Omental fat pad (tissue), 4 donors: ENCODE results near the gene TCEANC. TPM values are rescaled to one million over a fixed set of nuclear protein-coding genes. Genes with fewer than 3 reads are reported as not detected.

Source experiments
- ATAC-seq: fragments of 150-250 bp; one replicate; pipeline ENCODE4 v1.9.1; 2016; ENCODE audit warnings: mild to moderate bottlenecking, moderate library complexity; ENCODE audit not compliant: low FRiP score
- DNase-seq: peaks from one replicate; pipeline ENCODE4 v3.0.0-alpha.2; 2019; ENCODE audit warnings: low spot score
- CTCF ChIP-seq, 3 donors: fragments of 450-650 bp; IDR thresholded peaks; one replicate each; pipeline ENCODE4 v1.5.1; 2016 to 2017; ENCODE audit warnings: antibody characterized with exemption in 3 of 3, mild to moderate bottlenecking in 3 of 3, moderate library complexity in 2 of 3
- total RNA-seq, 4 donors: library from RNA; depleted of rRNA; stranded (reverse); fragments of >200 nt; gene quantifications; one replicate each; pipeline ENCODE4 v1.1.0, GENCODE V29; 2016

TCEANC gene
- total RNA-seq, 4 donors from 2014 or later = 2.4 to 3.9 (median 3.6) TPM

GRCh38 chrX:13697455-13697854, 44.5 kb downstream of the TCEANC start:
- ATAC-seq (no peak), DNase-seq (no peak)
- TF ChIP-seq CTCF (IDR thresholded peaks at IDR 0.05) = no peak

- no peak for TF ChIP-seq CTCF (IDR thresholded peaks at IDR 0.05)
- DNase-seq (no peak), ATAC-seq (no peak)
Measured at GRCh38 chrX:13697976-13698375, 45.0 kb downstream of the TCEANC start.

GRCh38 chrX:13698432-13698831, 45.5 kb downstream of the TCEANC start:
- ATAC-seq = no peak
- DNase-seq = no peak
- no peak for TF ChIP-seq CTCF (IDR thresholded peaks at IDR 0.05)

- no peak for DNase-seq
- no peak for TF ChIP-seq CTCF (IDR thresholded peaks at IDR 0.05)
- ATAC-seq = no peak
Measured at GRCh38 chrX:13699183-13699826, 46.4 kb downstream of the TCEANC start.

GRCh38 chrX:13700380-13700779, 47.4 kb downstream of the TCEANC start:
- ATAC-seq (no peak), DNase-seq (no peak)
- no peak for TF ChIP-seq CTCF (IDR thresholded peaks at IDR 0.05)

- TF ChIP-seq CTCF (IDR thresholded peaks at IDR 0.05) = no peak
- ATAC-seq (no peak), DNase-seq (no peak)
Measured at GRCh38 chrX:13702111-13702789, 49.3 kb downstream of the TCEANC start.

GRCh38 chrX:13703135-13703534, 50.2 kb downstream of the TCEANC start:
- no peak for ATAC-seq
- no peak for DNase-seq
- TF ChIP-seq CTCF (IDR thresholded peaks at IDR 0.05) = no peak
